GM19463 (cell line): ENCODE data around the gene MGARP.
A peak's percentile ranks its signal among the peaks of the same experiment; 100 is the strongest.

Source experiments
- ATAC-seq: cut with Tn5 transposase; IDR thresholded peaks from one replicate; pipeline ENCODE4 v1.9.1; 2021; ENCODE audit warnings: mild to moderate bottlenecking, moderate library complexity; ENCODE audit not compliant: unreplicated experiment

Gene MGARP

DNA sequence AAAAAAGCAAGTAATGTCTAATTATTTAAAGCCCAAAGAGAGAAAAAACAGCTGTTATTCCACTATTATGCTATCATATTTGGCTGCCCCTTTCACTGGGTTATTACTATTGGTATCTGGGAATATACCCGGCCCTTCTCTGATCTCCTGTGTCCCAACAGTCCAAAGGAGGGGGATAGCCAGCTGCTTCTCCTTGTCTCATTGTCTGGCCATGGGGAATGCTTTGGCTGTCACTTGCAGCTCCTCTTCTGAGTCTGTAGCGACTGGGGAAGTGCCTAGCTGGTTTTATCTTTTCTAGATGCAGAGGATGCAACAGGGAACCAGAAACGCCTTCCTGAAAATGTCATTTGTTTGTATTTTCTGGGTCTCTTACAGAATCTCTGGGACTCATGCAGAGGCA is 33.9 kb downstream of the MGARP start:
- ATAC-seq = no peak

DNA sequence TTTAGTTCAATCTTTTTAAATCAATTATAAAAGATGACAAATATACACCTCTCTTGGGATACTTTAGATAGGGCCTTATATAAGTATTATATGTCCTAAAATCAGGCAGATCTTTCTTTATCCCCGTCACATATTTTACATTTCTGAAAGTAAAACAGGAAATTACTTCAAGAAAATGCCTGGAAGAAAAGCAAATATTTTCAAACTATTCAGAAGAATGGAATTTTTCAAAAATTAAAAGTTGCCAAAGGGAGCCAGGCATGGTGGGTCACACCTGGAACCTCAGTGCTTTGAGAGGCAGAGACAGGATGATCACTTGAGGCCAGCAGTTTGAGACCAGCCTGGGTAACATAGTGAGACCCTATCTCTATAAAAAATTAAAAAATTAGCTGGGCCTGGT is 34.4 kb downstream of the MGARP start:
- ATAC-seq = no peak

DNA sequence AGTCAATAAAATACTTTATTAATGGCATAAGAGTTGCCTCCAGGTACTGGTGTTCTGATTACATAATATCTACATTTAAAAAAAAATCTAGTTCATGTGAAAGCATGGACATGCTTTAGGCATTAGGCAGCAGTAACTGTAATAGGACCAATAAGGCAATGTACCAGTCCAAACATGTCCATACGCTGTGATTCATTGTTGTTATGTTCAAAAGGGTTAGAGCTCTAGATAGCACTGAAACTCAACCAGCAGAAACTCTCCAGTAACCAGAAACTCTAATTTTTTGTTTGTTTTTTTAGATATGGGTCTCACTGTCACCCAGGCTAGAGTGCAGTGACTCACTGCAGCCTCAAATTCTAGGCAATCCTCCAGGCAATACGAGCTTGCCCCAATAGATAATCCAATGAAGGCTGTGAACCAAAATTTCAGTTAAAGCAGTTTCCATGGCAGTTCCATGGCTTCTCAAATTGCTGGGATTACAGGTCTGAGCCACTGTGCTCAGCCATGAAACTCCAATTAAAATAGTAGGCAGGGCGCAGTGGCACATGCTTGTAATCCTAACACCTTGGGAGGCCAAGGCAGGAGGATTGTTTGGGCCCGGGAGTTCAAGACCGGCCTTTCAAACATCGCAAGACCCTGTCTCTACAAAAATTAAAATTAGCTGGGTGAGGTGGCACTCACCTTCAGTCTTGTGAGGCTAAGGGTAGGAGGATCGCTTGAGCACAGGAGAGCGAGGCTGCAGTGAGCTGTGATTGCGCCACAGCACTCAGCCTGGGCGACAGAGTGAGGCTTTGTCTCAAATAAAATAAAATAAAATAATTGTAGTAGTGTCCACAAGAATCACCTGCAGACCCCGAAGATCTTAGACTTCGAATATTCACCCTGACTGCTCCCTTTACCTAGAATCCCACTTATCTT is 36.3 kb downstream of the MGARP start:
- peak; percentile 41 for ATAC-seq

DNA sequence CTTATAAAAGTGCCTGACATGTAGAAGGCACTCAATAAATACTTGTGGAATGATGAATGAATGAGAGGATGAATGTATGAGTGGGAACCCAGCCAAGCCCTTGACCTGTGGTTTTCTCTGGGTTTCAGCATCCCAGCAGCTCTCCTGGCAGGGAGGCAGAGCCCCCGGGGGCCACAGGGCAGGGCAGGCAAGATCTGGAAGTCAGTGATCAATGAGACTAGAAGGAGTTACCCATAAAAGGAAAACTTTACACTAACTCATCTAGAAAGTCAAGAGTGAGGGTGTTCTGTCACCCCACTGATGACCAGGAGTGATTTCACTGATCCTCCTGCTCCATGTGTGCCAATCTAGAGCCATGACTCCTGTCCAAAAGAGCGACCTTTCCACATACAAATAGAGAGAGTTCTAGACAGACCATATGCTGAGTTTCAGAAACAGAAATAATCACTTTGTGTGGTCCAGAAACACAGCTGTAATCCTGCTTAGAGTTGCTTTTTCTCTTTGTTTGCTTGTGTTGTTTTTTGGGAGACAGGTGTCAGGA is 37.4 kb downstream of the MGARP start:
- ATAC-seq = no peak

DNA sequence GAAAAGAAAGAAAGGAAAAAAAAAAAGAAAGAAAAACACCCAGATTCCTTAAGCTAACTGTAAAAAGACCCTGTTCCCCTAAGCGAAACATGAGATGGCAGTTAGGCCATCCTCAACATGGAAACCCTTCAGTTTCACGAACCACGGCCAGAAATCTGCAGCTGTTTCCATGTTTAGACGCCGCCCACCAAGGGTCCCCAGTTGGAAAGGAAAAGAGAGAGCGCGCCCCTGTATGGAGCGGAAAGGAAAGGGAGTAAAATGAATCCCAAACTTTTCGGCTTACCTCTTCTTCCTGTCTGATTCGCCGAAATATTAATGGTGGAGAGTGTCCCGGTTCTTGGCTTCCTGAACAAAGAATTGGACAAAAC is 38.3 kb downstream of the MGARP start:
- no peak for ATAC-seq

DNA sequence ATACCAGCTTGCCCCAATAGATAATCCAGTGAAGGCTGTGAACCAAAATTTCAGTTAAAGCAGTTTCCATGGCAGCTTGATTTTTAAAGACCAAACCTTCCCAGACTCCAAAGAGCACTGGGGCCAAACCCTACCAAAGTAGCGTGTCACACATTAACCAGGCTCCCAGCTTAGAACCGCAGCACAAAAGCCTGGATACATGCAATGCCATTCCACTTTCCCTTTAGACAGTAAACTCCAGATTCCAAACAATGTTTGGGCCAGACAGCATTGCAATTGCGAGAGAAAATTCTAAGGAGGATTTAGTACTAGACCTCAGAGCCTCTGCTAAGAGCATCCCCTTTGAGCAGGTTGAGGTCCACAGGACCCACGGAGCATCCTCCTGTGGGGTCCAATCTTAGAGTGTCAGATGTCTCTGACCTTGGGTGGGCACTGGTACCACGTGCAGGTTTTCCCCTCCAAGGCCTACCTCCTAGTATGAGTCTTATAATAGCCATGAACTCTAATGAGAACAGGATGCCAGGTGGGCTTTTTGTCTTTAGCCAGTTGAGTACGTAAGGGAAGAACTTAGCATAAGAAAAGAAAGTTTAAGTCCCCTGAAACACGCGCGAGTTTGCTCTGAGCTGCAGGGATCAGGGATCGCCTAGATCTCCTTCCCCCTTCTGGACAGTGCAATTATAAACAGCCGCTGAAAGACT is 38.8 kb downstream of the MGARP start:
- no peak for ATAC-seq

DNA sequence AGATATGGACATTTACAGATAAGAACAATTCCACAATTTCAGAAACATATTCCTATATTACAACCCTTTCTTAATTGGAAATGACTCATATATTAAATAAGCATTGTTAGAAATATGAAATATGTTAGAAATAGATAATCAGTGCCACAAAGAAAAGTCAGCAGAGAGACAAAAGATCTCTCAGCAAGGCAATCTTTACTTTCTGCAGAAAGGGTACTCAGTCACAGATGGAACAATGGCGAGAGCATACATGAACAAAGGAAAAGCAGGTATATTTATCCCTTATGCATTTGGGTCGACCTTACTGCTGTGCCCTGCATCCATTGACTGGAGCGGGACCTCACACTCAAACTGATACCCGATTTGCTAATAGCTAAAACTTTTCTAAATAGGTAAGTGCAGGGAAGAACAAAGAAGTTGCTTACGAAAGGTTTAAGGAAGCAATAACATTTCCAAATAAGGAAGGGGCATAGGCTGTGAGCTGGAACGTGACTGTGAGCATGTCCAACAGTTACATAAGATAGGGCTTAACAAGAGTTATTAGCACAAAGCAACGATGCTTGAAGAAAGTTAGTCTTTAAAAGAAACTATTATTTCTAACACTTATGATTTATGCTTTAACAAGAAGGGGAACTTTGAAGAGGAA is 40.8 kb downstream of the MGARP start:
- no peak for ATAC-seq

DNA sequence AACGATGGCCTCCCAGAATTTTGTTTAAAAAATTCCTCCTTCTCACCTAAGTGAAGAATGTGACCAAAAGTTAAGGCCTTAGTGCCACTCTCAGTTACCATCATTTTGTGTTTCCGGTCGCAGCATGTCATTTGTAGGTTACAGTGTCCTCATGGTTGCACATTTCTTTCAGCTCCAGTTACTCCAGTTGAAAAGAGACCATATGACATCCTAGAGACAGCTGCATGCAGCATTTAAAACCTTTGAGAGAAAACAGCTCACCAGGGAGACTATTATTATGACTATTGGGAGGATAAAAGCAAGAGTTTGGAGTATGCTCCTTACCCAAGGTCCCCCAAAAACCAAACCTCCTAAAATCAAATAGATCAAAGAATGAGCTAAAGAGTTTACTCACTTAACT is 45.8 kb downstream of the MGARP start:
- ATAC-seq = no peak

DNA sequence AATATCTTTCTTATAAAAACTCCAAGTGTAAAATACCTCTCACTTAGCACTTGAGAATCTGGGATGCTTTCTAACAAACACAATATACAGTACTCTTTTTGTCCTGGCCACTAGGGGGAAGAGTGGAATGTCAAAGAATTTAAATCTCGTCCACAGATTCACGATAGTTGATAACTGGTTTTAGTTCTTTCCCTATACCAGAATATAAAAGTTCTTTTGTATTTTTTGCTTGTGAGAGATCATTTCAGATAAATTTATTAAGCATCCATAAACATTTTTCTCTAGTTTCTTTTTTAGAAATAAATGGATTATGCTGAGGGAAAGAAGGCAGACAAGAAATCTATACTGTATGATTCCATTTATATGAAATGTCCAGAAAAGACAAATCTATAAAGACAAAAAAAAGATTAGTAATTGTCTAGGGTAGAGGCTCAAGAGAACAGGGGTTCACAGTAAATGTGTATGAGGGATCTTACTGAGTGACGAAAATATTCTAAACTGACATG is 50.4 kb downstream of the MGARP start:
- peak; percentile 44 for ATAC-seq

DNA sequence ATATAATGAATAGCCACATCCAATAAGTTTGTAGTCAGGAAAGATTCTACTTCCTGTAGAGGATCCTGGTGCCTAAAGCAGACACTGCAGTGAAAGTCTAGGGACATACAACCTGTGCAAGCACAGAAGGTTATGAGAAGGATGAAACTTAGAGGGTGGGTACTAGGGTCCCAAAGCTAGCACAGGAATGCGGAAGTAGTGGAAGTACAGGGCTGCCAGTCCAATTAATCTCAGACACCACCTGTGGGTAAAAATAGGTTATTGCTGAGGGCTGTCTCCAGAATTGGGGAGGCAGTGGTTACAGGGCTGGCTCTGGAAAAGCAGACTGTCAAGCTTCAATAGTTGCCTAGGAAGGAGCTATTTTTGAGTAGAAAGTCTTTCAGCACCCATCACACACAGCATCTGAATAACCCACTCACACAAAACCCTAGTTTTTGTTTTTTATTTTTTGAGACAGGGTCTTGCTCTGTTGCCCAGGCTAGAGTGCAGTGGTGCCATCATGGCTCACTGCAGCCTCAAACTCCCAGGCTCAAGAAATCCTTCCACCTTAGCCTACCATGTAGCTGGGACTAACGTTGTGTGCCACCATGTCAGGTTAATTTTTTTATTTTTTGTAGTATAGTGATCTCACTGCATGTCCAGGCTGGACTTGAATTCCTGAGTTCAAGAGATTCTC is 52.2 kb downstream of the MGARP start:
- no peak for ATAC-seq

DNA sequence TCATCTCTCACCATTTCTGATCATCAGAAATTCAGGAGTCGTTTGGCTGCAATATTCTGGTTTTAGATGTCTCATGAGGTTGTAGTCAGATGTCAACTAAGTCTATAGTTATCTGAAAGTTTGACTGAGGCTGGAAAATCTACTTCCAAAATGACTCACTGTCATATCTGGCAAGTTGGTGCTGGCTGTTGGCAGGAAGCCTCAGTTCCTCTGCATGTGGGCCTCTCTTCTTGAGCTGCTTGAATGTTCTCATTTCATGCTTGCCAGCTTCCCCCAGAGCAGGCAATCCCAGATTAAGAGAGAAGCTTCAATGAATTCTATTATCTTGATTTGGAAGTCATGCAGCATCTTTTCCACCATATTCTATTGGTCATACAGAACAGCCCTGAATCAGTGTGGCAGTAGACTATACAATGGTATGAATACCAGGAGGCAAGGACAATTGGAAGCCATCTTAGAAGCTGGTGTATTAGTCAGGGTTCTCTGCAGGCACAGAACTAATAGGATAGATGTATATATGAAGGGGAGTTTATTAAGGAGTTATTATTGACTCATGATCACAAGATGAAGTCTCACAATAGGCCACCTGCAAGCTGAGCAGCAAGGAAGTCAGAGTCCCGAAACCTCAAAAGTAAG is 56.2 kb downstream of the MGARP start:
- peak; percentile 74 for ATAC-seq

DNA sequence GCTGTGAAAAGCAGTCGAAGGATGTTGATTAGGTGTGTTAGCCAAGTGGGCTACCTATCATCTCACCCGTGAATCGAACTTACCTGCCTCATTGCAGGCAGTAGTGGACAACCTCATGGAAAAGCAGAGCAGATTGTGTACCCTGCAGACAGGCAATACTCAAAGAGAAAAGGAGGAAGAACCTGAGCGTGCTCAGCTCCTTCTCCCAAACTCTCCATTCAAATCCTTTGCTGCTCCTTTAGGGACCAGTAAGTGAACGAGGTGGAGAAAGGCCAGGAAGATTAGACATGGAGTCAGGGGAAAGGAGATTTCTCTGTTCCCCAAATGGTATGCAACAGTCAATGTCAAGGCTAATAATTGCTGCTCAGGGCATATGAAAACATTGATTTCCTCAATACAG is 57.8 kb downstream of the MGARP start:
- ATAC-seq = no peak

DNA sequence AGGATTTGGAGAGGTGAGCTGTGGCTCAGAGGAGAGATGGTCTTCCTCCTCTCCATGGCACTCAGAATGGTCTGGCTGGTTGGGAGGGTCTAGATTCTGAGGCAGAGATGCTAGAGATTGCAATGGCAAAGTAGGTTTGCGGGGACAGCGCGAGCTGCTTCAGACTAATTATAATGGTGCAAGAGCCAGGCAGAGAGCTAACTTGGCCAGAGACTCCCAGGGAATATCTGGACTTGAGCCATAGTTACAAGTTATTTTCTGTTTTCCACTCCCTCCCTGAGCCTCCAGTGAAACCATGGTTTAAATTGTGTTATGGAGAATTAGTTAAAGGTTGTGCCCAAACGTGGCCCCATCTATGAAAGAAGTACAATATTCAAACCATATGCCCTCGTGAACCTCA is 58.3 kb downstream of the MGARP start:
- no peak for ATAC-seq

DNA sequence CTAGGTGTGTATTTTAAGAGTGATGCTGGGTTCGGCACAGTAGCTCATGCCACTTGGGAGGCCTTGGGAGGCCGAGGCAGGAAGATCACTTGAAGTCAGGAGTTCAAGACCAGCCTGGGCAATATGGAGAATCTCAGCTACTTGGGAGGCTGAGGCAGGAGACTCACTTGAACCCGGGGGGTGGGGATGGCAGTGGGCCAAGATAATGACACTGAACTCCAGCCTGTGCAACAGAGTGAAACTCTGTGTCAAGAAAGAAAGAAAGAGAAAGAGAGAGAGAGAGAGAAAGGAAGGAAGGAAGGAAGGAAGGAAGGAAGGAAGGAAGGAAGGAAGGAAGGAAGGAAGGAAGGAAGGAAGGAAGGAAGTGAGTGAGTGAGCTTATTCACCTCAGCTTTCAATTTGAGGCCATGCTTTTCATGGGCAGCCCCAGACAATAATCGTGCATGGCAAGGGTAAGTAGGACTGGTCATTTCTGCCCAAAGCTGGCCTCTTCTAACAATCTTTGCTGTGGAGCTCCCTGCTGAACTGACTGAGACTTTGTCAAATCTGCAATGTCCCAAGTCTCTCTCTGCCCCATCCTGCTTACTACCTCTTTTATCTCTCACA is 60.5 kb downstream of the MGARP start:
- no peak for ATAC-seq
